ENCODE measurements around the gene GAB2. TPM values are rescaled to one million over a fixed set of nuclear protein-coding genes. Genes with fewer than 3 reads are reported as not detected.

Gene GAB2
- total and polyA plus RNA-seq, 10 of the 15 experiments (the other 5 are each of a cell fraction or from before 2014, with no cell fraction given), result 0.69 to 12.6 (median 3.8) TPM

DNA sequence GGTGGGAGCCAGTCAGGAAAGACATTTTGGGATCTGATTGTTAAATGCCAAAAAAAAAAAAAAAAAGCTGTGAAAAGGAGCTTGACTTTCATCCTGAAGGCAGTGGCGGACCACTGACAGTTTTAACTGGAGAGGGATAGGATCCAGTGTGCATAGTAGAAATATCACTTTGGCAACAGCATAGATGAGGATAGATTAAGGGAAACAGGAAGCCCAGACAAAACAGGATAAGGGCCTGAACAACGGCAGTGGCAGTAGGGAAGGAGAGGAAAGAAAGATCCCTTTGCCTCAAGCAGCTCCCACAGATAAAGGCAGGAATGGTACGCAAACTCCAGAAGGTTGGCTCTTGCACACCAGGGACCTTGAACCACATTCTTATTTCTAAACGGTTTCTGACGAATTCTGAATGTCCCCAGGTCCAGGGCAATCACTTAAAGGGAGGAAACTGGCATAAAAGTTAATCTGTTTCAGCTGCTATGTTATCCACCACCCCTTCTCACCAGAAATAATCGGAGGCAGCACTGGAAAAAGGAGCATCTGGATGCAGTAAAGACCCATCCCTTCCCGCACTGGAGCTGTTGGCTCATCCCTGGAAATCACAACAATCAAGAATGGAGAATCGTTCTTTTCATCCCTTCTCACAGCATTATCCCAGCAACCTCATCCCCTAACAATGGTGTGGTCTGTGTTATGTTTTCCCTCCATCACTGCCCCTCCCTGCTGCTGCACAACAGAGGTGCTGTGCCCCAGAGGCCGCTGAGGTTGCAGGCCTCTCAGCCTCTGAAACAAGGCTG lies 99.1 kb downstream of the GAB2 start:
- Histone ChIP-seq H3K36me3 (ENCODE audit: control insufficient read depth in 2 of 2, insufficient read depth in 2 of 2, low read length in 1 of 2) (no peaks in the 10 kb centered on the region), H3K9ac (ENCODE audit: control insufficient read depth, insufficient read depth, low read length) (no peak overlapping the region), H3K79me2 (ENCODE audit: control insufficient read depth, insufficient read depth, low read length) (no peaks in the 10 kb centered on the region), H4K20me1 (ENCODE audit: control insufficient read depth, insufficient read depth) (no peaks in the 10 kb centered on the region), H2AFZ (ENCODE audit: control insufficient read depth, low read depth, low read length) (no peak overlapping the region), H3K27me3 (replicated peaks in 1 of 2; ENCODE audit: control insufficient read depth in 2 of 2, insufficient read depth in 2 of 2, low read length in 1 of 2) (0 out of 4 replicates have a peak, but pooled peaks cover 0 to 1% of the 10 kb centered on the region in 2 experiments), H3K9me3 (replicated peaks; ENCODE audit: control insufficient read depth, insufficient read depth, low read length) (no peaks in the 10 kb centered on the region), H3K4me2 (ENCODE audit: control insufficient read depth, insufficient read depth) (no peak overlapping the region), H3K27ac (ENCODE audit: control insufficient read depth, insufficient read depth) (no peak overlapping the region), H3K4me1 (ENCODE audit: control insufficient read depth, insufficient read depth, low read length) (peaks cover under 1% of the 10 kb centered on the region; the same call in 1 of the 2 replicates), H3K4me3 (no peak overlapping the region)
- ATAC-seq, result no peak
- in situ Hi-C loops (cut with MboI) (no loop called here), intact Hi-C loops (cut with micrococcal nuclease; ENCODE audit: unreplicated experiment) (no loop called here)
- DNase-seq (ENCODE audit: low read depth, low spot score), result no peak
- ChIA-PET CTCF (interaction anchor here (0.7 kb wide), 1 partner anchor 10 kb away, joined by 4 read pairs; no protein-coding TSS in a partner anchor), SMC1A (ENCODE audit: uncharacterized antibody, unreplicated experiment) (interaction anchor here (1.1 to 1.2 kb wide), 2 partner anchors 20 to 27 kb away, joined by 3 read pairs; no protein-coding TSS in a partner anchor), RAD21 (ENCODE audit: unreplicated experiment) (no interaction called here), POLR2A (interaction anchor here (1.1 kb wide), 1 partner anchor 8 kb away, joined by 3 read pairs; no protein-coding TSS in a partner anchor)
- no peak for TF ChIP-seq BRCA1 (IDR thresholded peaks at IDR 0.05; ENCODE audit: low read depth, low read length)
- TF ChIP-seq RFX5 (IDR thresholded peaks at IDR 0.05; ENCODE audit: low read depth, low read length), result no peak
- TF ChIP-seq SIN3A (IDR thresholded peaks at IDR 0.05; ENCODE audit: low read depth, low read length), result no peak
- TF ChIP-seq SMC3 (IDR thresholded peaks at IDR 0.05; ENCODE audit: borderline replicate concordance, low read length), result no peak
- TF ChIP-seq TCF7 (IDR thresholded peaks at IDR 0.05; ENCODE audit: borderline replicate concordance), result no peak
- no peak for TF ChIP-seq POLR2AphosphoS2 (IDR thresholded peaks at IDR 0.05; ENCODE audit: low read depth, low read length)
- no peak for TF ChIP-seq LARP7 (IDR thresholded peaks at IDR 0.05)
- TF ChIP-seq NFIC (IDR thresholded peaks at IDR 0.05; ENCODE audit: low read depth, low read length), result no peak
- TF ChIP-seq, protein P1, sequence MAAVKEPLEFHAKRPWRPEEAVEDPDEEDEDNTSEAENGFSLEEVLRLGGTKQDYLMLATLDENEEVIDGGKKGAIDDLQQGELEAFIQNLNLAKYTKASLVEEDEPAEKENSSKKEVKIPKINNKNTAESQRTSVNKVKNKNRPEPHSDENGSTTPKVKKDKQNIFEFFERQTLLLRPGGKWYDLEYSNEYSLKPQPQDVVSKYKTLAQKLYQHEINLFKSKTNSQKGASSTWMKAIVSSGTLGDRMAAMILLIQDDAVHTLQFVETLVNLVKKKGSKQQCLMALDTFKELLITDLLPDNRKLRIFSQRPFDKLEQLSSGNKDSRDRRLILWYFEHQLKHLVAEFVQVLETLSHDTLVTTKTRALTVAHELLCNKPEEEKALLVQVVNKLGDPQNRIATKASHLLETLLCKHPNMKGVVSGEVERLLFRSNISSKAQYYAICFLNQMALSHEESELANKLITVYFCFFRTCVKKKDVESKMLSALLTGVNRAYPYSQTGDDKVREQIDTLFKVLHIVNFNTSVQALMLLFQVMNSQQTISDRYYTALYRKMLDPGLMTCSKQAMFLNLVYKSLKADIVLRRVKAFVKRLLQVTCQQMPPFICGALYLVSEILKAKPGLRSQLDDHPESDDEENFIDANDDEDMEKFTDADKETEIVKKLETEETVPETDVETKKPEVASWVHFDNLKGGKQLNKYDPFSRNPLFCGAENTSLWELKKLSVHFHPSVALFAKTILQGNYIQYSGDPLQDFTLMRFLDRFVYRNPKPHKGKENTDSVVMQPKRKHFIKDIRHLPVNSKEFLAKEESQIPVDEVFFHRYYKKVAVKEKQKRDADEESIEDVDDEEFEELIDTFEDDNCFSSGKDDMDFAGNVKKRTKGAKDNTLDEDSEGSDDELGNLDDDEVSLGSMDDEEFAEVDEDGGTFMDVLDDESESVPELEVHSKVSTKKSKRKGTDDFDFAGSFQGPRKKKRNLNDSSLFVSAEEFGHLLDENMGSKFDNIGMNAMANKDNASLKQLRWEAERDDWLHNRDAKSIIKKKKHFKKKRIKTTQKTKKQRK (IDR thresholded peaks at IDR 0.05; ENCODE audit: low read depth, low read length), result no peak
- no peak for TF ChIP-seq HCFC1 (IDR thresholded peaks at IDR 0.05; ENCODE audit: low read length)
- TF ChIP-seq ZNF207 (IDR thresholded peaks at IDR 0.05; ENCODE audit: borderline replicate concordance), result no peak
- no peak for TF ChIP-seq KDM1A (IDR thresholded peaks at IDR 0.05; ENCODE audit: borderline replicate concordance)
- TF ChIP-seq IRF4 (IDR thresholded peaks at IDR 0.05; ENCODE audit: low read depth, low read length), result no peak
- TF ChIP-seq RUNX3 (IDR thresholded peaks at IDR 0.05; ENCODE audit: low read length), result no peak
- TF ChIP-seq, protein P2, sequence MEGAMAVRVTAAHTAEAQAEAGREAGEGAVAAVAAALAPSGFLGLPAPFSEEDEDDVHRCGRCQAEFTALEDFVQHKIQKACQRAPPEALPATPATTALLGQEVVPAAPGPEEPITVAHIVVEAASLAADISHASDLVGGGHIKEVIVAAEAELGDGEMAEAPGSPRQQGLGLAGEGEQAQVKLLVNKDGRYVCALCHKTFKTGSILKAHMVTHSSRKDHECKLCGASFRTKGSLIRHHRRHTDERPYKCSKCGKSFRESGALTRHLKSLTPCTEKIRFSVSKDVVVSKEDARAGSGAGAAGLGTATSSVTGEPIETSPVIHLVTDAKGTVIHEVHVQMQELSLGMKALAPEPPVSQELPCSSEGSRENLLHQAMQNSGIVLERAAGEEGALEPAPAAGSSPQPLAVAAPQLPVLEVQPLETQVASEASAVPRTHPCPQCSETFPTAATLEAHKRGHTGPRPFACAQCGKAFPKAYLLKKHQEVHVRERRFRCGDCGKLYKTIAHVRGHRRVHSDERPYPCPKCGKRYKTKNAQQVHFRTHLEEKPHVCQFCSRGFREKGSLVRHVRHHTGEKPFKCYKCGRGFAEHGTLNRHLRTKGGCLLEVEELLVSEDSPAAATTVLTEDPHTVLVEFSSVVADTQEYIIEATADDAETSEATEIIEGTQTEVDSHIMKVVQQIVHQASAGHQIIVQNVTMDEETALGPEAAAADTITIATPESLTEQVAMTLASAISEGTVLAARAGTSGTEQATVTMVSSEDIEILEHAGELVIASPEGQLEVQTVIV (IDR thresholded peaks at IDR 0.05; ENCODE audit: borderline replicate concordance, partially characterized antibody), result no peak
- BruUV-seq (replicated peaks), result no TSS peak
- FAIRE-seq, result no peak
- WGBS (ENCODE audit: insufficient coverage, insufficient replicate concordance, low lambda C conversion rate, missing lambda C conversion rate), result 83% methylated on average over 9 of the region's 9 CpGs
